ENCODE results near the gene PLK3. TPM values are rescaled to one million over a fixed set of nuclear protein-coding genes. Genes with fewer than 3 reads are reported as not detected.

Gene PLK3
- polyA plus RNA-seq, 2 of the 4 experiments (the other 2 are of a cell fraction), result 11.2 to 12.6 TPM

- TF ChIP-seq JUNB (IDR thresholded peaks at IDR 0.05) (no peak), NFE2L2 (conservative IDR thresholded peaks at IDR 0.05; ENCODE audit: low read length) (no peak), NR3C1 (IDR thresholded peaks at IDR 0.05) (no peak), MYC (IDR thresholded peaks at IDR 0.05; ENCODE audit: borderline replicate concordance, low read length) (no peak), CBX2 (IDR thresholded peaks at IDR 0.05; ENCODE audit: borderline replicate concordance, low read depth) (no peak), SREBF2 (IDR thresholded peaks at IDR 0.05) (no peak), HOXA7 (CRISPR knock-in tag; IDR thresholded peaks at IDR 0.05) (peak; percentile 99), ZC3H11A (IDR thresholded peaks at IDR 0.05) (no peak), CHD2 (IDR thresholded peaks at IDR 0.05; ENCODE audit: low read length, partially characterized antibody) (peak; percentile 54), RFX5 (IDR thresholded peaks at IDR 0.05) (no peak; the same call in 1 of the 2 replicates), MAX (IDR thresholded peaks at IDR 0.05) (no peak), POLR2AphosphoS2 (conservative IDR thresholded peaks at IDR 0.05; ENCODE audit: low read length) (peak; percentile 97)
Measured at GRCh38 chr1:44819608-44820327, 19.6 kb downstream of the PLK3 start (continued).

- CTCF ChIA-PET, result interaction anchor here (1.4 to 4.5 kb wide), 6 partner anchors 10 to 89 kb away, joined by 5 to 23 read pairs (median 11); partner anchors contain the start of genes BTBD19, PLK3 and RNU5D-1
- TF ChIP-seq RARB (CRISPR knock-in tag; IDR thresholded peaks at IDR 0.05), result no peak
- no peak for TF ChIP-seq ELK1 (IDR thresholded peaks at IDR 0.05; ENCODE audit: low read depth, low read length)
- no peak for TF ChIP-seq NR3C1 (IDR thresholded peaks at IDR 0.05)
- no peak for TF ChIP-seq EHMT2 (IDR thresholded peaks at IDR 0.05; ENCODE audit: low read depth)
- no peak for TF ChIP-seq TFCP2L1 (CRISPR knock-in tag; IDR thresholded peaks at IDR 0.05)
- no peak for TF ChIP-seq NFE2L2 (conservative IDR thresholded peaks at IDR 0.05; ENCODE audit: low read length)
- Histone ChIP-seq H3K27ac (peak overlapping the region; percentile 97 to 98), H3K4me2 (peak overlapping the region; percentile 96), H3K9me3 (no peaks in the 10 kb centered on the region), H3K4me1 (peaks cover 4% of the 10 kb centered on the region; the same call in 1 of the 3 replicates), H3K4me3 (peak overlapping the region; percentile 51)
- FAIRE-seq, result no peak
- peak; percentile 12 to 38 for ATAC-seq
- DNase-seq (ENCODE audit: low read depth in 1 of 2, low spot score in 1 of 2), result no peak
- POLR2A ChIA-PET, result interaction anchor here (0.7 to 3.5 kb wide), 7 partner anchors 14 to 99 kb away, joined by 3 to 47 read pairs (median 5); partner anchors contain the start of genes DYNLT4, PLK3 and RNU5D-1
- 40% methylated on average over 20 of the region's 25 CpGs for WGBS (ENCODE audit: missing lambda C conversion rate)
Measured at GRCh38 chr1:44820328-44821239, 20.4 kb downstream of the PLK3 start.

- Histone ChIP-seq H3K4me2 (peak overlapping the region; percentile 96; the same call in 2 of the 3 replicates), H3K9me3 (no peaks in the 10 kb centered on the region), H3K4me3 (no peak overlapping the region), H3K4me1 (peaks cover 3% of the 10 kb centered on the region; the same call in 1 of the 3 replicates), H3K27ac (peak overlapping the region in 1 of 2 experiments; percentile 97; a peak in 2 of 6 replicates)
- no peak for FAIRE-seq
- no peak for ATAC-seq
- ChIA-PET CTCF (interaction anchor here (1.4 to 4.5 kb wide), 6 partner anchors 9 to 479 kb away, joined by 3 to 23 read pairs (median 6); partner anchors contain the start of genes BTBD19, PLK3 and RNU5D-1), POLR2A (interaction anchor here (0.7 to 3.5 kb wide), 5 partner anchors 14 to 100 kb away, joined by 3 to 47 read pairs (median 3); partner anchors contain the start of genes DYNLT4 and PLK3)
- 94% methylated on average over 7 of the region's 9 CpGs for WGBS (ENCODE audit: missing lambda C conversion rate)
- no peak for TF ChIP-seq RAD21 (conservative IDR thresholded peaks at IDR 0.05 in 1 of 2, IDR thresholded peaks at IDR 0.05 in 1 of 2)
- DNase-seq (ENCODE audit: low read depth in 1 of 2, low spot score in 1 of 2), result no peak
Measured at GRCh38 chr1:44821240-44821715, 21.1 kb downstream of the PLK3 start.
